Right lobe of liver (tissue), 4 donors: ENCODE measurements around the gene CENPVL2.

Source experiments
- CTCF ChIP-seq, 4 donors: fragments of 200-600 bp in 3 of 4; fragments of 450-650 bp in 1 of 4; IDR thresholded peaks; one replicate each; pipeline versions ENCODE4 v1.5.1 to v1.8.0; 2016 to 2022; ENCODE audit warnings: antibody characterized with exemption in 4 of 4, mild to moderate bottlenecking in 2 of 4
- POLR2A ChIP-seq: fragments of 450-650 bp; IDR thresholded peaks from one replicate; pipeline ENCODE4 v1.6.1; 2017; ENCODE audit warnings: antibody characterized with exemption, mild to moderate bottlenecking
- donor health status: DM: no; HTN: no; CAD: no.
- donor health status: DM: no; HTN: no; CAD: no.
- donor health status: DM: no; HTN: yes; CAD: no.

DNA sequence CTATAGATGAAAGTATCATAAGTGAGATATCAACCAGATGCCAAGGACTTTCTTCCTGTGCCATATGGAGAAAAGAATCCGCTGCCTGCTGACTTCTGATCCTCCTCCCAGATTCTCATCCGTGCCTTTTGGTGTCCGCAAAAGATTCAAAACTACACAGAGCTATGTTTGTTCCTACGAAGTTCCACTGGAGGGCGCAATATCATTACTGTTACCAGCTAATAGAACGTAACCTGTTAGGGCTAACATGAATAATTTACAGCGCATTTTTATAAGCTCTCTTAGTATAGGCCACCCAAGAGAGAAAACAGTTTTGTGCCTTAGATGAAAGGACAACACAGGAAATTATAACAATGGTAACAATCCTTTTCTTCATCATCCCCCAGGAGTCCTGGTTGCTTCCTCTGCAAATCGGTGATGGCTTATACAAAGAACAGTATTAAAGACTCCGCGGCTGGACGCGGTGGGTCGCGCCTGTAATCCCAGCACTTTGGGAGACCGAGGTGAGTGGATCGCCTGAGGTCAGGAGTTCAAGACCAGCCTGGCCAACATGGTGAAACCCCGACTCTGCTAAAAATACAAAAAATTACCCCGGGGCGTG is 41.1 kb downstream of the CENPVL2 start:
- no peak for TF ChIP-seq POLR2A
- TF ChIP-seq CTCF (IDR thresholded peaks at IDR 0.05): peak in 3 of 4 donors; percentile 27 to 33 (median 30)
